Thymus (tissue), 11 donors: ENCODE measurements around the gene C12orf50. TPM values are rescaled to one million over a fixed set of nuclear protein-coding genes. Genes with fewer than 3 reads are reported as not detected.

Source experiments
- DNase-seq, 9 donors: peaks; one replicate each; pipeline ENCODE4 v3.0.0-alpha.2; 2013; ENCODE audit warnings: low spot score in 9 of 9, low read depth in 6 of 9, missing footprints in 1 of 9
- H3K27ac ChIP-seq, 2 donors: one replicate each; pipeline ENCODE4 v1.5.1; 2013; ENCODE audit warnings: control low read depth in 1 of 2, low read depth in 1 of 2, low read length in 1 of 2, mild to moderate bottlenecking in 1 of 2, moderate library complexity in 1 of 2
- H3K27me3 ChIP-seq, 2 donors: one replicate each; pipeline ENCODE4 v1.5.1; 2013; ENCODE audit warnings: low read length in 1 of 2; ENCODE audit not compliant: control insufficient read depth in 2 of 2, insufficient read depth in 1 of 2
- H3K36me3 ChIP-seq, 2 donors: one replicate each; pipeline ENCODE4 v1.5.1; 2013; ENCODE audit warnings: low read length in 1 of 2, mild to moderate bottlenecking in 1 of 2, moderate library complexity in 1 of 2; ENCODE audit not compliant: control insufficient read depth in 2 of 2, insufficient read depth in 2 of 2
- H3K4me1 ChIP-seq, 2 donors: one replicate each; pipeline ENCODE4 v1.5.1; 2013; ENCODE audit warnings: low read length in 2 of 2; ENCODE audit not compliant: control insufficient read depth in 2 of 2, insufficient read depth in 2 of 2
- H3K4me3 ChIP-seq, 2 donors: one replicate each; pipeline ENCODE4 v1.5.1; 2013; ENCODE audit warnings: low read length in 2 of 2, control low read depth in 1 of 2, mild to moderate bottlenecking in 1 of 2
- H3K9me3 ChIP-seq, 2 donors: one replicate each; pipeline ENCODE4 v1.5.1; 2013; ENCODE audit warnings: low read length in 1 of 2, mild to moderate bottlenecking in 1 of 2; ENCODE audit not compliant: control insufficient read depth in 2 of 2, insufficient read depth in 1 of 2
- WGBS: extraction: QIAGEN DNeasy Blood & Tissue Kit; methylation state at CpG from one replicate; pipeline ENCODE4 v1.1.7; 2013; 5-methylcytosine and 5-hydroxymethylcytosine counted together
- polyA plus RNA-seq: library from polyadenylated mRNA; stranded (reverse); fragments of 200-250 nt; gene quantifications from one replicate; pipeline ENCODE4 v1.2.3, GENCODE V29; 2013
- total RNA-seq: library from RNA; stranded (reverse); fragments of 120-200 nt; gene quantifications from one replicate; pipeline ENCODE4 v1.2.4, GENCODE V29; 2013
- donor health status: healthy.

Gene C12orf50
- total and polyA plus RNA-seq, 2 donors: 0.09 to 0.18 TPM

DNA sequence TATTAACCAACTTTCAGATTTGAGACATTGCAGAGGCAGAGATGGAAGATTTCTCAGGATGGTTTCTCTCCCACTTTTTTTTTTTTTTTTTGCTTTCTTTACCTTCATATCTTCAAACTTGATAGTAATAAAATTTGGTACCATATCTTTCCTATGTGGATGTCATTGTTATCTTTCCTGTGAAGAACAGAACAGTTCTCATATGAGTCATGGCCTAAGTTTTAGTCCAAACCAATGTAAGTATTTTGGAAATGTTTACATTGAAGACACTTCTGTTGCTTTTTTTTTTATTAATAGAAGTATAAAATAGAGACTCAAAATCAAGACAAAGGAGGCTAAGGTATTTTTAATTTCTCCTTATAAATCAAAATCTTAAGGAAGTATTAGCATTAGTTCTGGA is 95.2 kb downstream of the C12orf50 start:
- Histone ChIP-seq H3K27me3 (no peaks in the 10 kb centered on the region), H3K36me3 (no peaks in the 10 kb centered on the region), H3K4me1 (no peaks in the 10 kb centered on the region), H3K9me3 (no peaks in the 10 kb centered on the region), H3K27ac (no peak overlapping the region), H3K4me3 (no peak overlapping the region)
- DNase-seq: no peak

DNA sequence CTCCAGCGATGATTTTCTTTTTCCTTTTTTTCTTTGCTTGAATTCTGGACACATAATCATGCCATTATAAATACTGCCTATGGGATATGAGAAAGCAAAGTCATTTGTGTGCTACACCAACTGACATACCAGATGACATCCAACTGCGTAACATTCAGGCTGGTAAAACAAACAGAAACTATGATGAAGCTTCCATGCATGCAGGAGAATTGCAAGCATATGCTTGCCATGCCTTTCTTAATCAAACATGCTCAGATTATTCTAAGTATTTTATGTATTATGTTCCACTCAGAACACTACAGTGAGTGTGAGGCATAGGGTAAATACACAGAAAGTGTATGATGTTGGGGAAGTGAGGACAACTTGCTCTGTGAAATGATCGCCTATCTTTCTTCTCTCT is 97.4 kb downstream of the C12orf50 start:
- H3K9me3 ChIP-seq: no peaks in the 10 kb centered on the region
- H3K4me3 ChIP-seq: no peak overlapping the region
- no peaks in the 10 kb centered on the region for H3K36me3 ChIP-seq
- WGBS: 89% methylated on average over 3 of the region's 3 CpGs
- H3K27me3 ChIP-seq: no peaks in the 10 kb centered on the region
- no peak overlapping the region for H3K27ac ChIP-seq
- no peak for DNase-seq
- H3K4me1 ChIP-seq: no peaks in the 10 kb centered on the region

DNA sequence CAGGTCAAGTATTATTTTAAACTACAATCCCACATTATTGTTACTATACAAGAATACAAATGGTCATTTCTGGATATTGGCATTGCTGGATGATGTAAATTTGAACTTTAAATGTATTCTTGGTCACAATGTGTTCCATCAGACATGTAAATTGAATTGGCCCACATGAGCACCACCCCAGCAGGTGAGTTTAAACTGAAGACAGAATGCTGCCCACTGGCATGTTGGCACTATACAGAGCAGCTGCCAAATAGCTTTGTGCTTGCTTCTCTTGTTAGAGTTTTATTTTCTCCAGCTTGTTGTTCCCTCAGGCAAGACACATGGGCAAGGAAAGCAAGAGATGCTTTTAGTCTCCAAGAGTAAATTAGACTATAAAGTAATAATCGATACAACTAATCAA is 98.6 kb downstream of the C12orf50 start:
- H3K36me3 ChIP-seq: no peaks in the 10 kb centered on the region
- DNase-seq: no peak
- WGBS: 90% methylated on average over 1 of the region's 1 CpG
- H3K27ac ChIP-seq: no peak overlapping the region
- H3K27me3 ChIP-seq: no peaks in the 10 kb centered on the region
- H3K4me3 ChIP-seq: no peak overlapping the region
- no peaks in the 10 kb centered on the region for H3K4me1 ChIP-seq
- no peaks in the 10 kb centered on the region for H3K9me3 ChIP-seq

Other genes with a start within 250 kb of the C12orf50 start
- 9.2 TPM for gene CEP290, start 112.7 kb upstream of the C12orf50 start, total RNA-seq
- 13.8 TPM for gene CEP290, start 112.7 kb upstream of the C12orf50 start, polyA plus RNA-seq
- gene TMTC3, start 112.9 kb upstream of the C12orf50 start, total RNA-seq: 12.2 TPM
- gene TMTC3, start 112.9 kb upstream of the C12orf50 start, polyA plus RNA-seq: 7.5 TPM